ENCODE data around the gene CTCFL. TPM values are rescaled to one million over a fixed set of nuclear protein-coding genes. Genes with fewer than 3 reads are reported as not detected.
A peak's percentile ranks its signal among the peaks of the same experiment; 100 is the strongest.
"Not testable (repeated sequence)": the region's sequence is repeated elsewhere in the genome, so short reads cannot be mapped to it uniquely, and the experiment has no call there.

CTCFL gene
- total and polyA plus RNA-seq, 4 donors = 0.05 to 0.08 (median 0.08) TPM; not detected in 1

GRCh38 chr20:57512432-57512831 is 12.5 kb downstream of the CTCFL start:
- 91% methylated on average over 5 of the region's 5 CpGs for whole genome bisulfite sequencing
- no peaks in the 10 kb centered on the region for H3K9me3 ChIP-seq (ENCODE audit: control insufficient read depth in 4 of 4, low read length in 3 of 4)
- H3K9ac ChIP-seq (ENCODE audit: low read depth in 1 of 2, low read length in 2 of 2) = no peak overlapping the region
- peaks cover 0 to 2% (median 0%) of the 10 kb centered on the region in 4 donors for H3K4me1 ChIP-seq (ENCODE audit: control insufficient read depth in 4 of 4, insufficient read depth in 4 of 4, low read length in 3 of 4)
- H3K27me3 ChIP-seq (ENCODE audit: control insufficient read depth in 4 of 4, insufficient read depth in 4 of 4, low read length in 3 of 4) = no peaks in the 10 kb centered on the region
- no peak overlapping the region for H3K4me3 ChIP-seq (ENCODE audit: low read depth in 1 of 3, low read length in 3 of 3)
- no peaks in the 10 kb centered on the region for H3K36me3 ChIP-seq (ENCODE audit: control insufficient read depth in 4 of 4, insufficient read depth in 3 of 4, low read depth in 1 of 4, low read length in 3 of 4)
- no peak for DNase-seq (ENCODE audit: low spot score)
- H3K27ac ChIP-seq (ENCODE audit: low read depth in 1 of 2, low read length in 2 of 2) = no peak overlapping the region
- no peak for TF ChIP-seq TAF1 (conservative IDR thresholded peaks at IDR 0.05)
- TF ChIP-seq MAX (IDR thresholded peaks at IDR 0.05) = no peak
- TF ChIP-seq FOXA2 (IDR thresholded peaks at IDR 0.05) = no peak
- TF ChIP-seq JUND (IDR thresholded peaks at IDR 0.05) = no peak
- no peak for TF ChIP-seq ZBTB33 (IDR thresholded peaks at IDR 0.05)
- TF ChIP-seq EGR1 (IDR thresholded peaks at IDR 0.05; ENCODE audit: low read depth in 2 of 2) = no peak
- TF ChIP-seq RXRA (IDR thresholded peaks at IDR 0.05) = no peak
- TF ChIP-seq CTCF (IDR thresholded peaks at IDR 0.05; ENCODE audit: low read depth, low read length, missing input control) = no peak
- TF ChIP-seq REST (IDR thresholded peaks at IDR 0.05) = no peak

GRCh38 chr20:57511709-57512108 is 13.2 kb downstream of the CTCFL start:
- H3K4me3 ChIP-seq (ENCODE audit: low read depth in 1 of 3, low read length in 3 of 3); DNase-seq (ENCODE audit: low spot score); H3K27me3 ChIP-seq (ENCODE audit: control insufficient read depth in 4 of 4, insufficient read depth in 4 of 4, low read length in 3 of 4); H3K9me3 ChIP-seq (ENCODE audit: control insufficient read depth in 4 of 4, low read length in 3 of 4); H3K9ac ChIP-seq (ENCODE audit: low read depth in 1 of 2, low read length in 2 of 2); H3K36me3 ChIP-seq (ENCODE audit: control insufficient read depth in 4 of 4, insufficient read depth in 3 of 4, low read depth in 1 of 4, low read length in 3 of 4); H3K4me1 ChIP-seq (ENCODE audit: control insufficient read depth in 4 of 4, insufficient read depth in 4 of 4, low read length in 3 of 4); H3K27ac ChIP-seq (ENCODE audit: low read depth in 1 of 2, low read length in 2 of 2): not testable (repeated sequence)
- 83% methylated on average over 7 of the region's 7 CpGs for WGBS

- no peak for DNase-seq (ENCODE audit: low spot score)
- Histone ChIP-seq H3K4me1 (ENCODE audit: control insufficient read depth in 4 of 4, insufficient read depth in 4 of 4, low read length in 3 of 4) (peaks cover 0 to 2% (median 0%) of the 10 kb centered on the region in 4 donors), H3K9me3 (ENCODE audit: control insufficient read depth in 4 of 4, low read length in 3 of 4) (no peaks in the 10 kb centered on the region), H3K27ac (ENCODE audit: low read depth in 1 of 2, low read length in 2 of 2) (no peak overlapping the region), H3K4me3 (ENCODE audit: low read depth in 1 of 3, low read length in 3 of 3) (no peak overlapping the region), H3K27me3 (ENCODE audit: control insufficient read depth in 4 of 4, insufficient read depth in 4 of 4, low read length in 3 of 4) (no peaks in the 10 kb centered on the region), H3K36me3 (ENCODE audit: control insufficient read depth in 4 of 4, insufficient read depth in 3 of 4, low read depth in 1 of 4, low read length in 3 of 4) (no peaks in the 10 kb centered on the region), H3K9ac (ENCODE audit: low read depth in 1 of 2, low read length in 2 of 2) (no peak overlapping the region)
- TF ChIP-seq YY1 (IDR thresholded peaks at IDR 0.05) = no peak
- TF ChIP-seq CTCF (IDR thresholded peaks at IDR 0.05; ENCODE audit: low read depth, low read length, missing input control) = peak; percentile 18
- peak; percentile 24 to 62 for TF ChIP-seq RAD21 (IDR thresholded peaks at IDR 0.05)
- 46% methylated on average over 5 of the region's 5 CpGs for WGBS
These were observed 15.2 kb downstream of the CTCFL start for GRCh38 chr20:57509665-57510237.

Measured in liver (tissue), 9 donors.